SK-N-SH (cell line): ENCODE results near the gene UBASH3B.

Source experiments
- EP300 ChIP-seq, 2 experiments: IDR thresholded peaks; 2 replicates each; pipeline versions ENCODE4 v1.4.0 to v1.6.1; 2012; ENCODE audit warnings: borderline replicate concordance in 1 of 2, low read depth in 1 of 2, low read length in 1 of 2
- GABPA ChIP-seq: IDR thresholded peaks from 2 replicates; pipeline ENCODE4 v1.4.0; 2012; ENCODE audit warnings: low read depth, mild to moderate bottlenecking
- NFIC ChIP-seq: IDR thresholded peaks from 2 replicates; pipeline ENCODE4 v1.4.0; 2012; ENCODE audit warnings: borderline replicate concordance
- POLR2AphosphoS5 ChIP-seq: IDR thresholded peaks from 2 replicates; pipeline ENCODE4 v1.6.1; 2012; ENCODE audit warnings: low read depth, low read length
- RCOR1 ChIP-seq: fragments of 150-350 bp; IDR thresholded peaks from 2 replicates; pipeline ENCODE4 v1.6.1; 2017; ENCODE audit warnings: antibody characterized with exemption, low read length
- SMC3 ChIP-seq: IDR thresholded peaks from 2 replicates; pipeline ENCODE4 v1.6.1; 2012; ENCODE audit warnings: low read depth, low read length, improper control_type of control experiment
- TAF1 ChIP-seq: IDR thresholded peaks from 2 replicates; pipeline ENCODE4 v1.6.1; 2012; ENCODE audit warnings: low read depth, mild to moderate bottlenecking, low read length, moderate library complexity, borderline replicate concordance
- TCF12 ChIP-seq: IDR thresholded peaks from 2 replicates; pipeline ENCODE4 v1.4.0; 2012
- YY1 ChIP-seq: IDR thresholded peaks from 2 replicates; pipeline ENCODE4 v1.4.0; 2012; ENCODE audit warnings: low read depth, mild to moderate bottlenecking
- TF ChIP-seq, protein P1 (sequence below): fragments of 200-600 bp; sonication (generic); IDR thresholded peaks from 2 replicates; pipeline ENCODE4 v1.6.1; 2017; ENCODE audit warnings: antibody characterized with exemption, mild to moderate bottlenecking, moderate library complexity
- TF ChIP-seq, protein P2 (sequence below): IDR thresholded peaks from 2 replicates; pipeline ENCODE4 v1.4.0; 2012; ENCODE audit warnings: low read depth, borderline replicate concordance
- TF ChIP-seq, protein P3 (sequence below): IDR thresholded peaks from 2 replicates; pipeline ENCODE4; 2012

GRCh38 chr11:122685041-122685440, 29.5 kb downstream of the UBASH3B start:
- TF ChIP-seq SMC3: no peak
- TF ChIP-seq, protein P1, sequence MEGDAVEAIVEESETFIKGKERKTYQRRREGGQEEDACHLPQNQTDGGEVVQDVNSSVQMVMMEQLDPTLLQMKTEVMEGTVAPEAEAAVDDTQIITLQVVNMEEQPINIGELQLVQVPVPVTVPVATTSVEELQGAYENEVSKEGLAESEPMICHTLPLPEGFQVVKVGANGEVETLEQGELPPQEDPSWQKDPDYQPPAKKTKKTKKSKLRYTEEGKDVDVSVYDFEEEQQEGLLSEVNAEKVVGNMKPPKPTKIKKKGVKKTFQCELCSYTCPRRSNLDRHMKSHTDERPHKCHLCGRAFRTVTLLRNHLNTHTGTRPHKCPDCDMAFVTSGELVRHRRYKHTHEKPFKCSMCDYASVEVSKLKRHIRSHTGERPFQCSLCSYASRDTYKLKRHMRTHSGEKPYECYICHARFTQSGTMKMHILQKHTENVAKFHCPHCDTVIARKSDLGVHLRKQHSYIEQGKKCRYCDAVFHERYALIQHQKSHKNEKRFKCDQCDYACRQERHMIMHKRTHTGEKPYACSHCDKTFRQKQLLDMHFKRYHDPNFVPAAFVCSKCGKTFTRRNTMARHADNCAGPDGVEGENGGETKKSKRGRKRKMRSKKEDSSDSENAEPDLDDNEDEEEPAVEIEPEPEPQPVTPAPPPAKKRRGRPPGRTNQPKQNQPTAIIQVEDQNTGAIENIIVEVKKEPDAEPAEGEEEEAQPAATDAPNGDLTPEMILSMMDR: no peak
- TF ChIP-seq TAF1: no peak
- TF ChIP-seq TCF12: no peak
- TF ChIP-seq YY1: no peak
- TF ChIP-seq GABPA: no peak
- no peak for TF ChIP-seq EP300 (IDR thresholded peaks at IDR 0.05; ENCODE audit: borderline replicate concordance in 1 of 2, low read depth in 1 of 2, low read length in 1 of 2)
- no peak for TF ChIP-seq NFIC
- TF ChIP-seq RCOR1: no peak
- TF ChIP-seq, protein P2, sequence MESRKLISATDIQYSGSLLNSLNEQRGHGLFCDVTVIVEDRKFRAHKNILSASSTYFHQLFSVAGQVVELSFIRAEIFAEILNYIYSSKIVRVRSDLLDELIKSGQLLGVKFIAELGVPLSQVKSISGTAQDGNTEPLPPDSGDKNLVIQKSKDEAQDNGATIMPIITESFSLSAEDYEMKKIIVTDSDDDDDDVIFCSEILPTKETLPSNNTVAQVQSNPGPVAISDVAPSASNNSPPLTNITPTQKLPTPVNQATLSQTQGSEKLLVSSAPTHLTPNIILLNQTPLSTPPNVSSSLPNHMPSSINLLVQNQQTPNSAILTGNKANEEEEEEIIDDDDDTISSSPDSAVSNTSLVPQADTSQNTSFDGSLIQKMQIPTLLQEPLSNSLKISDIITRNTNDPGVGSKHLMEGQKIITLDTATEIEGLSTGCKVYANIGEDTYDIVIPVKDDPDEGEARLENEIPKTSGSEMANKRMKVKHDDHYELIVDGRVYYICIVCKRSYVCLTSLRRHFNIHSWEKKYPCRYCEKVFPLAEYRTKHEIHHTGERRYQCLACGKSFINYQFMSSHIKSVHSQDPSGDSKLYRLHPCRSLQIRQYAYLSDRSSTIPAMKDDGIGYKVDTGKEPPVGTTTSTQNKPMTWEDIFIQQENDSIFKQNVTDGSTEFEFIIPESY: no peak
- TF ChIP-seq, protein P3, sequence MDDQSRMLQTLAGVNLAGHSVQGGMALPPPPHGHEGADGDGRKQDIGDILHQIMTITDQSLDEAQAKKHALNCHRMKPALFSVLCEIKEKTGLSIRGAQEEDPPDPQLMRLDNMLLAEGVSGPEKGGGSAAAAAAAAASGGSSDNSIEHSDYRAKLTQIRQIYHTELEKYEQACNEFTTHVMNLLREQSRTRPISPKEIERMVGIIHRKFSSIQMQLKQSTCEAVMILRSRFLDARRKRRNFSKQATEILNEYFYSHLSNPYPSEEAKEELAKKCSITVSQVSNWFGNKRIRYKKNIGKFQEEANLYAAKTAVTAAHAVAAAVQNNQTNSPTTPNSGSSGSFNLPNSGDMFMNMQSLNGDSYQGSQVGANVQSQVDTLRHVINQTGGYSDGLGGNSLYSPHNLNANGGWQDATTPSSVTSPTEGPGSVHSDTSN: no peak
- no peak for TF ChIP-seq POLR2AphosphoS5
